HG02870 (cell line): ENCODE results near the gene GIMAP1.

Experiments
- ATAC-seq: cut with Tn5 transposase; IDR thresholded peaks from one replicate; pipeline ENCODE4 v1.9.1; 2021; ENCODE audit warnings: mild to moderate bottlenecking, moderate library complexity; ENCODE audit not compliant: unreplicated experiment

The GIMAP1 gene

GRCh38 chr7:150745876-150746275 lies 29.5 kb downstream of the GIMAP1 start:
- no peak for ATAC-seq

- ATAC-seq = no peak
These were observed 30.5 kb downstream of the GIMAP1 start for GRCh38 chr7:150746921-150747320.

GRCh38 chr7:150748376-150748775 lies 32.0 kb downstream of the GIMAP1 start:
- ATAC-seq = no peak

GRCh38 chr7:150751702-150752101 lies 35.3 kb downstream of the GIMAP1 start:
- no peak for ATAC-seq

- ATAC-seq = no peak
These were observed 36.8 kb downstream of the GIMAP1 start for GRCh38 chr7:150753239-150753638.

GRCh38 chr7:150753826-150754603 lies 37.6 kb downstream of the GIMAP1 start:
- peak; percentile 52 for ATAC-seq

- ATAC-seq = no peak
These were observed 38.5 kb downstream of the GIMAP1 start for GRCh38 chr7:150754951-150755350.

- ATAC-seq = peak; percentile 41
These were observed 39.2 kb downstream of the GIMAP1 start for GRCh38 chr7:150755473-150756099.

- no peak for ATAC-seq
These were observed 39.8 kb downstream of the GIMAP1 start for GRCh38 chr7:150756166-150756565.

GRCh38 chr7:150756858-150757257 lies 40.4 kb downstream of the GIMAP1 start:
- ATAC-seq = no peak

- ATAC-seq = no peak
These were observed 43.1 kb downstream of the GIMAP1 start for GRCh38 chr7:150759479-150759878.

GRCh38 chr7:150766334-150766709 lies 49.9 kb downstream of the GIMAP1 start:
- no peak for ATAC-seq

GRCh38 chr7:150769768-150770167 lies 53.4 kb downstream of the GIMAP1 start:
- no peak for ATAC-seq
